Smooth muscle cell (in vitro differentiated cells): ENCODE data around the gene TMEM143. TPM values are rescaled to one million over a fixed set of nuclear protein-coding genes. Genes with fewer than 3 reads are reported as not detected.
A peak's percentile ranks its signal among the peaks of the same experiment; 100 is the strongest.

ENCODE experiments used
- DNase-seq: peaks from one replicate; lab custom pipeline; 2025; ENCODE audit not compliant: unreplicated experiment; lab: John Stamatoyannopoulos, UW
- H2AFZ ChIP-seq: fragments of 200-600 bp; sonication (generic); 2 replicates; pipeline ENCODE4 v1.6.0; 2016; ENCODE audit warnings: antibody characterized with exemption, low read depth, mild to moderate bottlenecking
- H3F3A ChIP-seq: fragments of 200-600 bp; sonication (generic); 2 replicates; pipeline ENCODE4 v1.6.0; 2017; ENCODE audit warnings: antibody characterized with exemption, low read depth
- H3K27ac ChIP-seq: fragments of 200-600 bp; sonication (generic); 2 replicates; pipeline ENCODE4 v1.5.1; 2016; ENCODE audit warnings: low read depth, mild to moderate bottlenecking
- H3K27me3 ChIP-seq: fragments of 200-600 bp; sonication (generic); 2 replicates; pipeline ENCODE4 v1.6.1; 2016; ENCODE audit warnings: low read depth, mild to moderate bottlenecking
- H3K36me3 ChIP-seq: fragments of 200-600 bp; sonication (generic); 2 replicates; pipeline ENCODE4 v1.5.1; 2016; ENCODE audit warnings: low read depth
- H3K4me1 ChIP-seq: fragments of 200-600 bp; sonication (generic); 2 replicates; pipeline ENCODE4 v1.5.1; 2016; ENCODE audit warnings: low read depth
- H3K4me2 ChIP-seq: fragments of 200-600 bp; sonication (generic); 2 replicates; pipeline ENCODE4 v1.6.0; 2016; ENCODE audit warnings: mild to moderate bottlenecking
- H3K4me3 ChIP-seq: fragments of 200-600 bp; sonication (generic); 2 replicates; pipeline ENCODE4 v1.5.1; 2016; ENCODE audit warnings: mild to moderate bottlenecking
- H3K79me2 ChIP-seq: fragments of 200-600 bp; sonication (generic); 2 replicates; pipeline ENCODE4 v1.6.0; 2016; ENCODE audit warnings: low read depth, mild to moderate bottlenecking
- H3K9ac ChIP-seq: fragments of 200-600 bp; sonication (generic); 2 replicates; pipeline ENCODE4 v1.6.0; 2016; ENCODE audit warnings: low read depth
- H3K9me3 ChIP-seq: fragments of 200-600 bp; sonication (generic); replicated peaks from 2 replicates; pipeline ENCODE4 v1.5.1; 2016; ENCODE audit warnings: low read depth
- H4K20me1 ChIP-seq: fragments of 200-600 bp; sonication (generic); 2 replicates; pipeline ENCODE4 v1.6.0; 2016; ENCODE audit warnings: low read depth
- CTCF ChIP-seq: fragments of 200-600 bp; sonication (generic); IDR thresholded peaks from 2 replicates; pipeline ENCODE4 v1.5.1; 2017; ENCODE audit warnings: borderline replicate concordance, mild to moderate bottlenecking, antibody characterized with exemption; ENCODE audit not compliant: insufficient read depth, poor library complexity, severe bottlenecking
- WGBS: methylation state at CpG from one replicate; pipeline ENCODE4 v1.1.7; 2016; ENCODE audit warnings: low lambda C conversion rate; 5-methylcytosine and 5-hydroxymethylcytosine counted together
- polyA plus RNA-seq: library from polyadenylated mRNA; unstranded; fragments of >200 nt; fragmentation: Nextera tagmentation; extraction: Ambion mirVana; gene quantifications from 2 replicates; pipeline ENCODE4 v1.2.1, GENCODE V29; 2016
- total RNA-seq: library from RNA; depleted of rRNA; stranded (reverse); fragments of >200 nt; gene quantifications from 2 replicates; pipeline ENCODE4 v1.2.3, GENCODE V29; 2014

Gene TMEM143
- total and polyA plus RNA-seq, 2 experiments from 2014 or later = 3.8 to 11.2 TPM

GRCh38 chr19:48325265-48325910, 38.4 kb downstream of the TMEM143 start, which contains the start of gene EMP3:
EMP3 (plus strand) TSS chr19:48325552; CDS start chr19:48326845, 1,293 bp downstream.
- H3K27ac ChIP-seq = peak within 1 kb of the TSS; percentile 99
- peaks cover 8% of the 10 kb centered on the region for H4K20me1 ChIP-seq
- H3K4me2 ChIP-seq = peak within 1 kb of the TSS; percentile 96
- H3K9me3 ChIP-seq = no peaks in the 10 kb centered on the region
- peaks cover 3% of the 10 kb centered on the region for H3K79me2 ChIP-seq
- H3F3A ChIP-seq = peaks cover 16% of the 10 kb centered on the region
- peaks cover 17% of the 10 kb centered on the region for H3K4me1 ChIP-seq
- peak within 1 kb of the TSS; percentile 98 for H3K9ac ChIP-seq
- no peaks in the 10 kb centered on the region for H3K27me3 ChIP-seq
- TF ChIP-seq CTCF = no peak
- H2AFZ ChIP-seq = no peak within 1 kb of the TSS
- DNase-seq = peak; percentile 59
- H3K36me3 ChIP-seq = no peaks in the 10 kb centered on the region
- H3K4me3 ChIP-seq = peak within 1 kb of the TSS; percentile 71
- WGBS = 3% methylated on average over 19 of the region's 22 CpGs

- peaks cover 3% of the 10 kb centered on the region for H3K79me2 ChIP-seq
- peaks cover 16% of the 10 kb centered on the region for H3F3A ChIP-seq
Measured at GRCh38 chr19:48321622-48322591, 41.8 kb downstream of the TMEM143 start.

GRCh38 chr19:48321372-48321621, 42.4 kb downstream of the TMEM143 start:
- peak overlapping the region; percentile 55 for H3K4me3 ChIP-seq
- no peaks in the 10 kb centered on the region for H4K20me1 ChIP-seq
- no peak for TF ChIP-seq CTCF
- H3K9ac ChIP-seq = peak overlapping the region; percentile 75
- no peaks in the 10 kb centered on the region for H3K9me3 ChIP-seq
- no peaks in the 10 kb centered on the region for H3K27me3 ChIP-seq
- WGBS = under 1% methylated on average over 22 of the region's 22 CpGs
- peaks cover 16% of the 10 kb centered on the region for H3F3A ChIP-seq
- peak overlapping the region; percentile 53 for H2AFZ ChIP-seq
- peaks cover 18% of the 10 kb centered on the region for H3K4me1 ChIP-seq
- peaks cover 3% of the 10 kb centered on the region for H3K79me2 ChIP-seq
- peak overlapping the region; percentile 88 for H3K4me2 ChIP-seq
- H3K27ac ChIP-seq = peak overlapping the region; percentile 92
- H3K36me3 ChIP-seq = no peaks in the 10 kb centered on the region
- peak; percentile 93 for DNase-seq

More at GRCh38 chr19:48321622-48322591, 41.8 kb downstream of the TMEM143 start:
- Histone ChIP-seq H3K27me3 (no peaks in the 10 kb centered on the region), H2AFZ (peak overlapping the region; percentile 53), H3K9me3 (no peaks in the 10 kb centered on the region), H3K9ac (peak overlapping the region; percentile 75), H4K20me1 (no peaks in the 10 kb centered on the region), H3K4me1 (peaks cover 18% of the 10 kb centered on the region), H3K27ac (peak overlapping the region; percentile 92), H3K4me3 (peak overlapping the region; percentile 55), H3K4me2 (peak overlapping the region; percentile 88), H3K36me3 (no peaks in the 10 kb centered on the region)
- DNase-seq = peak; percentile 97
- 6% methylated on average over 45 of the region's 63 CpGs for WGBS
- TF ChIP-seq CTCF = no peak
